Stomach (tissue), 9 donors: ENCODE results near the gene HSPA12B. TPM values are rescaled to one million over a fixed set of nuclear protein-coding genes. Genes with fewer than 3 reads are reported as not detected.
A peak's percentile ranks its signal among the peaks of the same experiment; 100 is the strongest.

ENCODE experiments used
- DNase-seq, 2 donors: peaks; one replicate each; pipeline versions ENCODE4 v3.0.0 to v3.0.0-alpha.2; 2013 to 2019
- H3K27ac ChIP-seq, 5 donors: fragments of 200-600 bp in 4 of 5; sonication (generic) in 4 of 5; one replicate each; pipeline ENCODE4 v1.5.1; 2013 to 2019; ENCODE audit warnings: mild to moderate bottlenecking in 1 of 5, moderate library complexity in 1 of 5
- H3K27me3 ChIP-seq, 3 donors: fragments of 200-600 bp; sonication (generic); one replicate each; pipeline ENCODE4 v1.5.1; 2017 to 2019; ENCODE audit warnings: mixed run types in 1 of 3
- H3K36me3 ChIP-seq, 4 donors: fragments of 200-600 bp; sonication (generic); 1 replicate in 3 of 4; 2 replicates in 1 of 4; pipeline ENCODE4 v1.5.1; 2016 to 2019
- H3K4me1 ChIP-seq, 4 donors: fragments of 200-600 bp; sonication (generic); one replicate each; pipeline ENCODE4 v1.5.1; 2016 to 2019
- H3K4me3 ChIP-seq, 4 donors: fragments of 200-600 bp; sonication (generic) in 3 of 4; one replicate each; pipeline ENCODE4 v1.5.1; 2016 to 2019; ENCODE audit warnings: mild to moderate bottlenecking in 1 of 4
- H3K9me3 ChIP-seq, 4 donors: fragments of 200-600 bp; sonication (generic); one replicate each; pipeline ENCODE4 v1.5.1; 2016 to 2019
- CTCF ChIP-seq, 7 experiments: fragments of 450-650 bp in 4 of 7; fragments of 200-600 bp in 3 of 7; sonication (generic) in 3 of 7; IDR thresholded peaks; one replicate each; pipeline ENCODE4 v1.5.1; 2016 to 2019; ENCODE audit warnings: antibody characterized with exemption in 7 of 7, control low read depth in 2 of 7, mild to moderate bottlenecking in 1 of 7
- EP300 ChIP-seq: sonication (generic); formaldehyde crosslinking; IDR thresholded peaks from one replicate; pipeline ENCODE4 v1.6.1; 2017; ENCODE audit warnings: antibody characterized with exemption
- POLR2A ChIP-seq, 4 donors: fragments of 450-650 bp; IDR thresholded peaks; one replicate each; pipeline ENCODE4 v1.6.1; 2016; ENCODE audit warnings: antibody characterized with exemption in 4 of 4, control low read depth in 2 of 4, mild to moderate bottlenecking in 1 of 4, moderate library complexity in 1 of 4
- POLR2AphosphoS5 ChIP-seq, 3 donors: sonication (generic); formaldehyde crosslinking; IDR thresholded peaks; one replicate each; pipeline ENCODE4 v1.6.1; 2016; ENCODE audit warnings: antibody characterized with exemption in 3 of 3
- WGBS, 5 donors: extraction: QIAGEN DNeasy Blood & Tissue Kit in 3 of 5; methylation state at CpG; one replicate each; pipeline versions ENCODE4 v1.1.5 to v1.1.7; 2013 to 2018; 5-methylcytosine and 5-hydroxymethylcytosine counted together
- intact Hi-C: fragments of 100-400 bp; cut with DNase I; formaldehyde crosslinking; loops from one replicate; pipeline ENCODE4 v1.15.1; 2023; ENCODE audit warnings: low total_unique reads
- polyA plus RNA-seq, 3 donors: library from polyadenylated mRNA; stranded (reverse); fragments of 200-250 nt; gene quantifications; one replicate each; pipeline ENCODE4 v1.2.3, GENCODE V29; 2013
- total RNA-seq, 5 donors: library from RNA; depleted of rRNA; stranded (reverse); fragments of >200 nt; gene quantifications; one replicate each; pipeline versions ENCODE4 v1.1.0 to v1.2.3, GENCODE V29; 2014 to 2016
- donor health status: healthy with polysubstance abuse.
- donor health status: Bipolar disorder and iron deficiency.
- donor health status: healthy.

The HSPA12B gene
- total and polyA plus RNA-seq, 8 donors, result 0.87 to 14.3 (median 4.5) TPM

GRCh38 chr20:3785240-3786125 is 53.0 kb downstream of the HSPA12B start:
- Histone ChIP-seq H3K36me3 (peaks cover 0 to 25% (median 8%) of the 10 kb centered on the region in 4 donors), H3K27ac (peak overlapping the region; percentile 66 to 90 (median 87)), H3K4me1 (peaks cover 41 to 75% (median 58%) of the 10 kb centered on the region in 4 donors), H3K4me3 (peak overlapping the region; percentile 61 to 77 (median 70)), H3K27me3 (no peaks in the 10 kb centered on the region), H3K9me3 (no peaks in the 10 kb centered on the region)
- WGBS, 5 donors, result 19 to 79% (median 26%) methylated on average over 11 to 79 of the region's 79 CpGs
- DNase-seq, result peak; percentile 42 to 62
- intact Hi-C loops, result no loop called here
- TF ChIP-seq EP300 (no peak), CTCF (IDR thresholded peaks at IDR 0.05) (no peak), POLR2A (IDR thresholded peaks at IDR 0.05) (no peak), POLR2AphosphoS5 (IDR thresholded peaks at IDR 0.05) (no peak)

- Histone ChIP-seq H3K4me1 (peaks cover 37 to 69% (median 53%) of the 10 kb centered on the region in 4 donors), H3K36me3 (peaks cover 0 to 25% (median 8%) of the 10 kb centered on the region in 4 donors), H3K4me3 (peak overlapping the region; percentile 61 to 77 (median 70)), H3K27me3 (no peaks in the 10 kb centered on the region), H3K9me3 (no peaks in the 10 kb centered on the region), H3K27ac (peak overlapping the region; percentile 66 to 90 (median 87))
- TF ChIP-seq CTCF (IDR thresholded peaks at IDR 0.05), result no peak
- TF ChIP-seq EP300, result no peak
- TF ChIP-seq POLR2AphosphoS5 (IDR thresholded peaks at IDR 0.05), result no peak
- no peak for TF ChIP-seq POLR2A (IDR thresholded peaks at IDR 0.05)
- DNase-seq, result peak; percentile 45 to 87
- 0 to 3% (median 0%) methylated on average over 18 to 35 of the region's 35 CpGs; no CpG with 5 or more reads in 1 of the 5 donors for WGBS, 5 donors
- intact Hi-C loops, result no loop called here
Observed at GRCh38 chr20:3786126-3786484, 53.6 kb downstream of the HSPA12B start.

- 2 to 5% (median 3%) methylated on average over 23 to 63 of the region's 70 CpGs for WGBS, 5 donors
- Histone ChIP-seq H3K4me3 (peak within 1 kb of the TSS; percentile 61 to 77 (median 70)), H3K4me1 (peaks cover 32 to 62% (median 47%) of the 10 kb centered on the region in 4 donors), H3K36me3 (peaks cover 0 to 25% (median 8%) of the 10 kb centered on the region in 4 donors), H3K27me3 (no peaks in the 10 kb centered on the region), H3K9me3 (no peaks in the 10 kb centered on the region), H3K27ac (peak within 1 kb of the TSS; percentile 66 to 90 (median 87))
- peak; percentile 93 to 97 for DNase-seq
- TF ChIP-seq POLR2AphosphoS5 (IDR thresholded peaks at IDR 0.05), result peak in 2 of 3 donors; percentile 61 to 62
- no peak for TF ChIP-seq EP300
- peak in 5 of 7 experiments; percentile 41 to 92 (median 74) for TF ChIP-seq CTCF (IDR thresholded peaks at IDR 0.05)
- no peak for TF ChIP-seq POLR2A (IDR thresholded peaks at IDR 0.05)
- intact Hi-C loops, result no loop called here
Observed at GRCh38 chr20:3786665-3787323, 54.3 kb downstream of the HSPA12B start, which contains the start of gene CENPB. Gene CENPB, minus strand, starts transcription at chr20:3786740. Its CDS starts 257 bp downstream, at chr20:3786483.

GRCh38 chr20:3787324-3788014 is 55.0 kb downstream of the HSPA12B start:
- H3K27me3 ChIP-seq, result no peaks in the 10 kb centered on the region
- H3K4me3 ChIP-seq, result peak overlapping the region; percentile 18 to 31 (median 24)
- no peak for TF ChIP-seq CTCF (IDR thresholded peaks at IDR 0.05)
- no peak for TF ChIP-seq POLR2AphosphoS5 (IDR thresholded peaks at IDR 0.05)
- no peak for TF ChIP-seq EP300
- no peak for TF ChIP-seq POLR2A (IDR thresholded peaks at IDR 0.05)
- no peak for DNase-seq
- peaks cover 0 to 25% (median 8%) of the 10 kb centered on the region in 4 donors for H3K36me3 ChIP-seq
- H3K9me3 ChIP-seq, result no peaks in the 10 kb centered on the region
- WGBS, 5 donors, result 74 to 80% (median 77%) methylated on average over 5 of the region's 5 CpGs
- peak overlapping the region in 4 of 5 donors; percentile 19 to 65 (median 40) for H3K27ac ChIP-seq
- intact Hi-C loops, result no loop called here
- H3K4me1 ChIP-seq, result peaks cover 32 to 60% (median 47%) of the 10 kb centered on the region in 4 donors
